AG20443 (cell line): ENCODE results near the gene DDX3Y.

Experiments
- DNase-seq: peaks from one replicate; pipeline ENCODE4 v3.0.0; 2012; ENCODE audit warnings: low spot score, mixed read lengths

The DDX3Y gene

DNA sequence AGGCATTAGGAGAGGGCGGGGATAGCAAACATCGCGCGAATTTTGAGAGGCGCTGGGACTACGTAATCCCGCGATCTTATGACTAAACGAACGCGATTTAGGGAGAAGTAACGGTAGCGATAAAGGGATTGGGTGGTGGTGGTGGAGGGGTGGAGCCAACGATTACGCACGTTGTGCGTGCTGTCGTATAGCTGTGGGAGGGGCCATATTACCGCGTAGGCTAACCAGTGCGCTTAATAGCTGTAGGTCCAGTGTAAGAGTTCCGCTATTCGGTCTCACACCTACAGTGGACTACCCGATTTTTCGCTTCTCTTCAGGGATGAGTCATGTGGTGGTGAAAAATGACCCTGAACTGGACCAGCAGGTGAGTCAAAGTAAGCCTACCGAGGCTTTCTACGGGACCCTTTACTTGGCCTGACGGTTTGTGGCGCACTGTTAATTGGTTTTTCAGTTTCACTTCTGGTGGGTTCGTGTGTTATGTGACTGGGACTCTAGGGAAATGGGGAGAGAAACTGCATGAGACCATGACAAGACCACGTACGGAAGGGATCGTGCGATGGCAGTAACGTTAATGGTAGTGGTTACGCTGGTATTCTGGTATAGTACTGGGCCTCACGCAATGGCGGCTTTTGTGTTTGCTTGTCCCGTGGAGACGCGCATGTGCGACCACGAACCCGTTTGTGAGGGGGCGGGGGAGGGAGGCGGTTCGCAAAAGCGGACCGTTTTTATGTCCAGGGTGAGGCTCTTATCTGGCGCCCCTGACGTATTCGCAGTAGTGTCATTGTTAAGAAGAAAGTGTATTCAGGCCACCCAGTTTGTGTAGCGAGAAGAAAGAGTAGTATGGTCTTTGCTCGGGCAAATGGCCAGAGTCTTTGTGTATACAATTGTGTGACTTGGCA, at the start of gene DDX3Y:
DDX3Y (plus strand) TSS at position 251 of the 899 bp plus-strand sequence; CDS start at position 320, 69 bp downstream.
- peak; percentile 92 for DNase-seq

DNA sequence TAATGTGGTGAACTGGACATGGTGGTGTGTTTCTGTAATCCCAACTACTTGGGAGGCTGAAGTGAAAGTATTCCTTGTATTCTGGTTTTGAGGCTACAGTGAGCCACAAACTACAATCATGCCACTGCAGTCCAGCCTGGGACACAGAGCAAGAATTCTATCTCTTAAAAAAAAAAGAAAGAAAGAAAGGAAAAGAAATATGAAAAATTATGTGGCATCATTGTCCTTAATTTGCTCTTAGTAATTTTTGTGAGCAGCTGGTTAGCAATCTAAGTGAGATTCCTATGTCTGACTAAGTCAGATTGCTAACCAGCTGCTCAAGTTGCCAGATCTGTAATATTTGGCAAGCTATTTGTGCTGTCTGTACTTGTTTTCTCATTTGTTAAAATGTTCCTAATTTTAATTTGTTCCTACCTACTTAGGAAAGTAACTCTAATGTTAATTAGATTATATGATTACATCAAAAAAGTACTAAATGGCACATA, 48.8 kb upstream of the DDX3Y start:
- DNase-seq = peak; percentile 44

DNA sequence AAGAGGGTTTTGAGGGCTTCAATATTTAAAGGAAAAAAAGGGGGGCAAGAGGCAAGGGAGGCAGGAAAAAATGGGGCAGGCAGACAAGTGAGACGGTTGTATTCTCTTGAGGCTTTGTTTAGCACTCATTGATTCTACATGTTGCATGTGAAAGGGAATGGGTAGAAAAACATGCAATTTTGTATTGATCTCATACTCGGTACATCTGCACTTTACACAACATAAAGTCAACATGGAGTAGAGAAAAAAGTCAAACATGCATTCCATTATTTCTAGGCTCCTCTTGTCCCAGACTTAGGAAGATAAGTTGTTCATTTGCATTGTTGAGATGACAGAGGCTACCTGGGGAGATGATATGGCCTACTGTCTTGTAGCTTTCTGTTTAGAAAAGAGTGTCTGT, 36.7 kb upstream of the DDX3Y start:
- DNase-seq = no peak

DNA sequence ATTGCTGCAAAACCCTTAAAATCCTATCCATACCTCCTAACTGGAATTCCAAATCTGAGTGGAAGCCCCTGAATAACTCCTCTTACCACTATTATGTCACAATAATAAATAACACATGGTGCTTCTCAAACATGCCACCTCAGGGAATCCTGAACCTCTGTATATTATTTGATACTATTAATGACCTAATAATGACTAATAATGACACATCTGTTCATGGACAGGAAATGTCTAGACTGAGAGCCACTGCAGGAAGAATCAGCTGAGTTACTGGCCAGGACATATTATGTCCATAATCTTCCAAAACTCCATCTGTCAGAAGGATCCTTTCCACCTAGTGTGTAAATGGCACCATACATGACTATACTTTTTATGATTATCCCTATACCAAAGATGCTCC, 7.7 kb upstream of the DDX3Y start:
- DNase-seq = no peak

DNA sequence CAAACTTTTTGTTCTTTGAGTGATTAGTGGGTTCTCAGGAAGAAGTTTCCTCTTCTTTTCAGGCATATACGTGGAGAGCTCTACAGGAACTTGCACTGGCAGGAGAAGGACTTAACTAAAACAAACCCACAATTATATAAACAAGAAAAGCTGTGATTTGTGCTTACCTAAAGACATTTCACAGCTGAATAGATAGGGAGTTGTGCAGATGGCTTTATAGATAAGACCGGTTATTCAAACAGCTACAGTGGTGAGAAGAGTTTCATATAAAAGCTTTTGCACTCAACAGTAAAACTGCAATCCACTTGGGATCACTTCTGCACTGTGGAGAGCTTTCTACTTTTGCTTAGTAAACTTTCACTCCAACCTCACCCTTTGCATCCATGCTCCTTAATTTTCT, 6.1 kb upstream of the DDX3Y start:
- no peak for DNase-seq

DNA sequence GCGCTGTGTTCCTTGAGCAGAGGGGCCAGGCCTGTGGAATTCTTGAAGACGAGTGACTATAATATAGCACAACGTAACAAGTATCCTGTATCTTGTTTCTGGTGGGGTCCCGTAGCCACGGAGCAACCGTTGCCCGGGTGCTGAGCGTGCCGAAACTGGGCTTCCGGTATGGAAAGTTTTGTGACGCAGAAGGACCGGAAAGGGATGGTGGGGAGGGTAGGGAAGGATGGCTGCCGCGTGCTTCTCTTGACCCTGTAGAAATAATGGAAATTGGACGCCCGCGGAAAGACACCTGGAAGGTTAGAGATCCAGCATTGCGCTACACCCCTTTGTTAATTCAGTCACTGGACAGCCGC, 827 bp downstream of the DDX3Y start:
- DNase-seq = peak; percentile 74

DNA sequence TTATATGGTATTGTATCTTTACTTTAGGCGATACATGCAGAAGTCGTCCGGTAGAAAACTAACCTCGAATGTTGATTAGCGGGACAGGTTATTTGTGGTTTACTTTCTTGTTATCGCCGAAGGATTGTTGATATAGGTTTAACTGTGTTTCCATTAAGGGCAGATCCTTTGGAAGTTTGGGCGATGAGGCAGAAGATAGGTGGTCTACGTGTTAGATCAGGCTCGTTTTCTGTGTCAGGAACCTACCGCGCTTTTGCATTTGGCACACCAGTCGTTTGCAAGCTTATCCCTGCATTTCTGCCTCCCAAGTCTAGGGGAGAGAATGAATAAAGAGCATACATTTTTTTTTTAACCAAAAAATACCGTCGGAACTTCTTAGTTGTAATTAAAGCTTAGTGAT, 1.2 kb downstream of the DDX3Y start:
- peak; percentile 4 for DNase-seq

DNA sequence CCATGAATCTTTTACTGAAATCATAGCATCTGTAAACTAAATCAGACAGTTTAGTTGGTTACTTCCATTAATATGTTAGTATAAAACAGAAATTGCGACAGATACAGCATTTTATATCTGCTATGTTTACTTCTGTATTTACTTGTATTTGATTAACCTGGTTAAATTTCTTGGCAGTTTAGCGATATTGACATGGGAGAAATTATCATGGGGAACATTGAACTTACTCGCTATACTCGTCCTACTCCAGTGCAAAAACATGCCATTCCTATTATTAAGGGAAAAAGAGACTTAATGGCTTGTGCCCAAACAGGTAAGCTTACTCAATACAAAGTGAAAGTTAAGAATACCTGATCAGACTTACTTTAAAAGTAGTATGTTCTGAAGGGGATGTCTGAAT, 8.9 kb downstream of the DDX3Y start:
- no peak for DNase-seq

DNA sequence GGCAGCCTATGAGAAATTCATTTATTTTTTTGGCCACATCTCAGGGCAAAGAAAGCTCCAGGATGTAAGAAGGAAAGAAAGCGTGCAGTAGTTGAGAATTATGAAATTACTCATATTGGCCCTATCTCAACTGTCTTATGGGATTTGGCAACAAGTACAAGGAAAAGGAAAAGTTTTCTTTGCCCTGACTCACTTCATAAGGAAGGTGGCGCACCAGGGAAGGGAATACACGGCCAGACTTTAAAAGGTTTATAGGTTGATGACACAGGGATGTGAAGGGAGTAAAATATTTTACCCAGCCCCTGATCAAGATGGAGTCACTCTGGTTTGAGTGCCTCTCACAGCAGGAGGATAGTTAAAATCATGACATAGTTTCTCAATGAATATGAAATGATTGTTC, 23.4 kb downstream of the DDX3Y start:
- DNase-seq = peak; percentile 47

DNA sequence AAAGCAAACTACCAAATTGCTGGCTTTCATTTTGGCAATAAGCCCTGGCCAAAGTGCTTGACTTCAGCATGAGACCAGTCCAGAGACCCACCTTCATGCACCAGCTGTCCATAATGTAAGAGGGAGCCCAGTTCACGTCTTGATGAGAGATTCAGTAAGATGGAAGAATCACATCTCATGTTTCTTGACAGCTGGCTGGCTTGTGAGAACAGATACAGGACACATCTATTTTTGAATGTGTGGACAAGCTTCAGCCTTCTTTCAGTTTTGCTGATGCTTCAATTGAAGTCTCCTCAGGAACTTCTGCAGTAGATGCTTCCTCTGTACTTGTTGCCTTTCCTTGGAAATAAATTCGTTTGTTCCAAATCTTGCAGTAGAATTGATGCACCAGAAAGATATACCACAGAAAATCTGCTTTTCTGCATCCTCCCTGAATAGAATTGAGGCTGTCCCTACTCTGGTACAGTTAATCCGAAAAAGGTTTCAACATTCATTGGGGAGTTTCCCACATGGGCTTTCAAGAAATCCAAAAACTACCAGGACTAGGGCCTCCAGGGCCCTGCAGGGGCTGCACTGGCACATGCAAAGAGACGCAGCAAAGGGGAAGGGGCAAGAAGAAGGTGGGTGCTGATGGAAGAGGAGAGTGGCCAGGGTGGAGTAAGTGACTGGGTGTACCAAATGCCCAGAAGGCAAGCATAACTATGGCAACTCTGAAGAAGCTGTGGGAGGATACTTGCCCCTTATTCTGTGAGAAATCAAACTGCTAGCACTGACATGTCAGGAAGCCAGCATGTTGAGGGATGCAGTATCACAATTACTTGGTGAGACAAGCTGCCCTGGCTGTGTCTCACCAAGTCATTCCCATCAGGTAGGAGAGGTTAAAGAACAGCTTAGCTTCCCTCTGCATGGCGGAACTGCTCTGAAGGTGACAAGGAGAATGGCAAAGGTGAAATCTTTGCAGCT, 37.3 kb downstream of the DDX3Y start:
- no peak for DNase-seq
